H1 (cell line): Measurements from ENCODE around the gene JPT1. TPM values are rescaled to one million over a fixed set of nuclear protein-coding genes. Genes with fewer than 3 reads are reported as not detected.

Experiments
- CHD2 ChIP-seq: IDR thresholded peaks from 2 replicates; pipeline ENCODE4 v1.6.1; 2012; ENCODE audit warnings: low read length, improper control_type of control experiment
- SIN3A ChIP-seq, 2 experiments: IDR thresholded peaks in 1 of 2; conservative IDR thresholded peaks in 1 of 2; 2 replicates each; pipeline ENCODE4 v1.6.1; 2011 to 2012; ENCODE audit warnings: low read length in 2 of 2, improper control_type of control experiment in 1 of 2, low read depth in 1 of 2, mild to moderate bottlenecking in 1 of 2
- SIRT6 ChIP-seq: IDR thresholded peaks from one replicate; pipeline ENCODE4 v1.7.1; 2012; ENCODE audit warnings: low read length, inconsistent platforms
- polyA plus RNA-seq, 7 experiments: library from polyadenylated mRNA; depleted of rRNA in 3 of 7; stranded (reverse) in 5 of 7; unstranded in 2 of 7; fragments of >200 nt in 5 of 7; fragments of 200-250 nt in 2 of 7; gene quantifications; 1 replicate in 5 of 7; 2 replicates in 1 of 7; 4 replicates in 1 of 7; pipeline versions ENCODE4 v1.2.1 to v1.2.3, GENCODE V29; 2011 to 2013; ENCODE audit warnings: missing spikeins in 2 of 7, mixed read lengths in 2 of 7
- total RNA-seq: library from RNA; stranded (reverse); fragmentation: NEBNext Ultra II Directional; extraction: Animal tissue kit (Norgen Biotek cat#: 25700); gene quantifications from 2 replicates; pipeline ENCODE4 v1.2.1, GENCODE V29; 2021

JPT1 gene
- total and polyA plus RNA-seq, 2 of the 8 experiments (the other 6 are each of a cell fraction or from before 2014, with no cell fraction given) = 154 to 369 TPM

DNA sequence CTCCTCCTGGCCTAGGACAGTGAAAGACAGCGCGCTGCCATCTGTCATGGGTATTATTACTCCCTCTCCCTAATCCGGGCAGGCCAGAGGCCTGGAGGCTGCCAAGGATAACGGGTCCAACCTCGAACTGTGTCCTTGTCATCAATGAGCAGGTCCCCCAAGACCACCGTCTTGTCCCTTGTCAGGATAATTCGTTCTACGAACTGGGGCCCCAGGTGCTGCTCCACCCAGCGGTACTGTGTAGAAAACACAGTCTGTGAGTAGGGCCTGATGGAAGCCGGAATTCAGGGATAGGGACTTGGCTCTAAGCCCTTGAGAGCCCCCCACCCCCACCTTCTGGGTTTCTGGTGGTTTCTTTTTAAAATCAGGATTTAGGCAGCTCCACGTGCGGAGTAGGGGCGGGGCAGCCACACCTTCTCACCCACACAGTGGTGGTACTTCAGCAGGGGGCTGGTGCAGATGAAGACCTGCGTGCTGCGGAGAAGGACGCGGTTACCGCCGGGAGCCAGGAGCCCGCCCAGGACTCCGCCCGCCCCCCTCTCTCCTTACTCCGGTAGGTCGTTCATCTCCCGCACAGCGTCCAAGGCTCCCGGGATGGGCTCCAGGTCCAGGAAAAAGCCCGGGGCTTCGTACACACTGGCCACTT lies 23.6 kb downstream of the JPT1 start (continued):
- TF ChIP-seq CHD2 = 0 out of 2 replicates have a peak, but pooled peaks have one; percentile 30
- TF ChIP-seq SIRT6 = no peak
- 0 out of 4 replicates have a peak, but pooled peaks of 1 of the 2 experiments have one; percentile 50 for TF ChIP-seq SIN3A (conservative IDR thresholded peaks at IDR 0.05 in 1 of 2, IDR thresholded peaks at IDR 0.05 in 1 of 2; ENCODE audit: low read depth in 1 of 2, low read length in 2 of 2)
